Measurements from ENCODE around the gene KRTAP19-1.

Gene KRTAP19-1

GRCh38 chr21:30479259-30479658 lies 908 bp downstream of the KRTAP19-1 start:
- Histone ChIP-seq H3K4me1 (ENCODE audit: insufficient read depth, poor library complexity, severe bottlenecking) (no peaks in the 10 kb centered on the region), H3K27ac (ENCODE audit: poor library complexity, severe bottlenecking) (no peak overlapping the region), H3K36me3 (ENCODE audit: low read depth) (no peaks in the 10 kb centered on the region), H3K4me3 (ENCODE audit: severe bottlenecking) (no peak overlapping the region), H3K9me3 (ENCODE audit: severe bottlenecking) (no peaks in the 10 kb centered on the region), H3K27me3 (ENCODE audit: insufficient read depth, poor library complexity, severe bottlenecking) (no peaks in the 10 kb centered on the region)
- TF ChIP-seq, protein P1, sequence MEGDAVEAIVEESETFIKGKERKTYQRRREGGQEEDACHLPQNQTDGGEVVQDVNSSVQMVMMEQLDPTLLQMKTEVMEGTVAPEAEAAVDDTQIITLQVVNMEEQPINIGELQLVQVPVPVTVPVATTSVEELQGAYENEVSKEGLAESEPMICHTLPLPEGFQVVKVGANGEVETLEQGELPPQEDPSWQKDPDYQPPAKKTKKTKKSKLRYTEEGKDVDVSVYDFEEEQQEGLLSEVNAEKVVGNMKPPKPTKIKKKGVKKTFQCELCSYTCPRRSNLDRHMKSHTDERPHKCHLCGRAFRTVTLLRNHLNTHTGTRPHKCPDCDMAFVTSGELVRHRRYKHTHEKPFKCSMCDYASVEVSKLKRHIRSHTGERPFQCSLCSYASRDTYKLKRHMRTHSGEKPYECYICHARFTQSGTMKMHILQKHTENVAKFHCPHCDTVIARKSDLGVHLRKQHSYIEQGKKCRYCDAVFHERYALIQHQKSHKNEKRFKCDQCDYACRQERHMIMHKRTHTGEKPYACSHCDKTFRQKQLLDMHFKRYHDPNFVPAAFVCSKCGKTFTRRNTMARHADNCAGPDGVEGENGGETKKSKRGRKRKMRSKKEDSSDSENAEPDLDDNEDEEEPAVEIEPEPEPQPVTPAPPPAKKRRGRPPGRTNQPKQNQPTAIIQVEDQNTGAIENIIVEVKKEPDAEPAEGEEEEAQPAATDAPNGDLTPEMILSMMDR (IDR thresholded peaks at IDR 0.05; ENCODE audit: poor library complexity, severe bottlenecking): no peak
- ATAC-seq (ENCODE audit: low read depth): no peak
- DNase-seq (ENCODE audit: low spot score): no peak

DNA sequence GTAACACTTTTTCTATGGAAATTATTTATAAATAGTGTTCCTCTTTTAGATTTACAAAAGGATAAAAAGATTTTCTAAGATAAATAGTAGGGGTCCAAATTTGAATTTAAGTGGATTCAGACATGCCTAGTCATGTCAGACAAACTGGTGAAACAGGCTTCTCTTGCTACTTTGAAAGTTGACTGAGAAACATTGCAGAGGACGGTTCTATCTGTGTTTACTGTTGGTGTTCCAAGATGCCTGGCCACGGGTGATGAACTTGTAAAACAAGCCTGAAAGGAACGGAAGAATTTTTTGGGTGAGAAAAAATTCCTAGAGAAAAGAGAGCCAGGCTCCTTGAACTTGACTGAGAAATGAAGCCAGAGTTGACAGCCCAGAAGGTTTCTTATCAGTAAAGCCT lies 2.2 kb downstream of the KRTAP19-1 start:
- H3K27me3 ChIP-seq (ENCODE audit: insufficient read depth, poor library complexity, severe bottlenecking): no peaks in the 10 kb centered on the region
- no peaks in the 10 kb centered on the region for H3K9me3 ChIP-seq (ENCODE audit: severe bottlenecking)
- TF ChIP-seq, protein P1 (IDR thresholded peaks at IDR 0.05; ENCODE audit: poor library complexity, severe bottlenecking): no peak
- no peaks in the 10 kb centered on the region for H3K36me3 ChIP-seq (ENCODE audit: low read depth)
- H3K4me3 ChIP-seq (ENCODE audit: severe bottlenecking): no peak overlapping the region
- DNase-seq (ENCODE audit: low spot score): no peak
- H3K4me1 ChIP-seq (ENCODE audit: insufficient read depth, poor library complexity, severe bottlenecking): no peaks in the 10 kb centered on the region
- no peak for ATAC-seq (ENCODE audit: low read depth)
- no peak overlapping the region for H3K27ac ChIP-seq (ENCODE audit: poor library complexity, severe bottlenecking)

GRCh38 chr21:30468900-30469714 lies 11.1 kb downstream of the KRTAP19-1 start:
- TF ChIP-seq, protein P1 (IDR thresholded peaks at IDR 0.05; ENCODE audit: poor library complexity, severe bottlenecking): no peak
- H3K4me3 ChIP-seq (ENCODE audit: severe bottlenecking): no peak overlapping the region

DNA sequence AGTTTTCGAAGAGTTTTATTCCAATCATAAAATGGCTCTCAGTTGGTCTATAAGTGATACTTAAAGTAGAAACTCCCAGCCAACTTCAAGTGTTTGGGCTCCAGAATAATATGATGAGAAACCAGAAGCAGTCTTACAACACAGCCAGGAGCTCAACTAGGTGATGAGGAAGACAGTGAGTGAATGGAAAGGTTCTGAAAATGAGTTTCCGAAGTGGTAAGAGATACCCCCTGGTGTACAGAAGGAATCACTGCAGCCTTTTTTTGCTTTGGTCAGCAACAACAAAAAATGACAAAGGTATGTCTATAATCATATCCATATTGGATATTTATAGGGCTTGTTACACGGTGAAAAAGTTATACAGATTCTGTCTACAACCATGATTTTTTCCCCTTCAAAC lies 16.5 kb downstream of the KRTAP19-1 start:
- TF ChIP-seq, protein P1 (IDR thresholded peaks at IDR 0.05; ENCODE audit: poor library complexity, severe bottlenecking): peak; percentile 66
- Histone ChIP-seq H3K4me1 (ENCODE audit: insufficient read depth, poor library complexity, severe bottlenecking) (no peaks in the 10 kb centered on the region), H3K36me3 (ENCODE audit: low read depth) (no peaks in the 10 kb centered on the region), H3K27ac (ENCODE audit: poor library complexity, severe bottlenecking) (no peak overlapping the region), H3K4me3 (ENCODE audit: severe bottlenecking) (no peak overlapping the region), H3K27me3 (ENCODE audit: insufficient read depth, poor library complexity, severe bottlenecking) (peaks cover 4% of the 10 kb centered on the region), H3K9me3 (ENCODE audit: severe bottlenecking) (no peaks in the 10 kb centered on the region)
- DNase-seq (ENCODE audit: low spot score): no peak
- 0 out of 3 replicates have a peak, but pooled peaks have one; percentile 14 for ATAC-seq (ENCODE audit: low read depth)

More at GRCh38 chr21:30468900-30469714, 11.1 kb downstream of the KRTAP19-1 start:
- ATAC-seq (ENCODE audit: low read depth): no peak
- Histone ChIP-seq H3K27ac (ENCODE audit: poor library complexity, severe bottlenecking) (no peak overlapping the region), H3K4me1 (ENCODE audit: insufficient read depth, poor library complexity, severe bottlenecking) (no peaks in the 10 kb centered on the region), H3K27me3 (ENCODE audit: insufficient read depth, poor library complexity, severe bottlenecking) (peaks cover 7% of the 10 kb centered on the region), H3K36me3 (ENCODE audit: low read depth) (no peaks in the 10 kb centered on the region), H3K9me3 (ENCODE audit: severe bottlenecking) (no peaks in the 10 kb centered on the region)
- no peak for DNase-seq (ENCODE audit: low spot score)

GRCh38 chr21:30448514-30448913 lies 31.7 kb downstream of the KRTAP19-1 start:
- TF ChIP-seq, protein P1 (IDR thresholded peaks at IDR 0.05; ENCODE audit: poor library complexity, severe bottlenecking): no peak
- no peak overlapping the region for H3K4me3 ChIP-seq (ENCODE audit: severe bottlenecking)
- no peaks in the 10 kb centered on the region for H3K36me3 ChIP-seq (ENCODE audit: low read depth)
- ATAC-seq (ENCODE audit: low read depth) (no peak), DNase-seq (ENCODE audit: low spot score) (no peak)
- H3K9me3 ChIP-seq (ENCODE audit: severe bottlenecking): no peaks in the 10 kb centered on the region
- H3K4me1 ChIP-seq (ENCODE audit: insufficient read depth, poor library complexity, severe bottlenecking): no peaks in the 10 kb centered on the region
- no peaks in the 10 kb centered on the region for H3K27me3 ChIP-seq (ENCODE audit: insufficient read depth, poor library complexity, severe bottlenecking)
- H3K27ac ChIP-seq (ENCODE audit: poor library complexity, severe bottlenecking): no peak overlapping the region

Measured in RWPE2 (cell line).